ENCODE results near the gene EFCAB12. TPM values are rescaled to one million over a fixed set of nuclear protein-coding genes. Genes with fewer than 3 reads are reported as not detected.
A peak's percentile ranks its signal among the peaks of the same experiment; 100 is the strongest.

EFCAB12 gene
- total and polyA plus RNA-seq, 2 of the 8 experiments (the other 6 are each of a cell fraction or from before 2014, with no cell fraction given): 0.60 to 0.99 TPM

- Histone ChIP-seq H3K4me2 (ENCODE audit: insufficient read depth in 1 of 2, low read depth in 2 of 2, low read length in 2 of 2) (peak overlapping the region; percentile 68 to 72), H3K27ac (ENCODE audit: low read depth, low read length) (no peak overlapping the region), H3K23ac (ENCODE audit: insufficient read length) (no peak overlapping the region), H4K8ac (ENCODE audit: extremely low read depth, insufficient read depth, low read length) (no peak overlapping the region), H3K56ac (replicated peaks; ENCODE audit: insufficient read length, low read depth, low read length) (no peak overlapping the region), H3K36me3 (ENCODE audit: control insufficient read depth in 2 of 4, insufficient read depth in 4 of 4, low read length in 3 of 4) (peaks cover 3 to 18% (median 14%) of the 10 kb centered on the region in 4 experiments), H2BK5ac (ENCODE audit: low read depth, low read length) (no peak overlapping the region), H3K4ac (replicated peaks; ENCODE audit: insufficient read length, low read depth, low read length) (no peak overlapping the region), H3K27me3 (replicated peaks in 1 of 4; ENCODE audit: control insufficient read depth in 3 of 4, extremely low read depth in 1 of 4, insufficient read depth in 3 of 4, low read length in 3 of 4) (no peaks in the 10 kb centered on the region), H3K79me1 (ENCODE audit: low read depth, low read length) (peaks cover 2% of the 10 kb centered on the region; the same call in 1 of the 2 replicates), H3K4me3 (ENCODE audit: extremely low read depth in 1 of 4, insufficient read depth in 2 of 4, low read depth in 3 of 4, low read length in 4 of 4) (peak overlapping the region; percentile 76 to 95 (median 86); a peak in 6 of 8 replicates), H3K23me2 (ENCODE audit: low read depth, low read length) (peaks cover 1% of the 10 kb centered on the region; the same call in 1 of the 2 replicates), H2BK120ac (replicated peaks; ENCODE audit: low read depth, low read length) (no peak overlapping the region), H3K4me1 (replicated peaks in 1 of 4; ENCODE audit: control insufficient read depth in 3 of 4, insufficient read depth in 4 of 4, low read length in 3 of 4) (peaks cover 0 to 8% (median 4%) of the 10 kb centered on the region in 4 experiments; a peak in 5 of 7 replicates), H3K18ac (ENCODE audit: extremely low read depth, low read length) (no peak overlapping the region), H3K9ac (replicated peaks in 1 of 4; ENCODE audit: extremely low read depth in 1 of 4, low read depth in 3 of 4, low read length in 3 of 4) (peak overlapping the region in 1 of 4 experiments; percentile 72; a peak in 2 of 7 replicates), H3K9me3 (ENCODE audit: insufficient read depth in 2 of 2, low read depth in 1 of 2, low read length in 1 of 2) (no peaks in the 10 kb centered on the region), H2BK15ac (ENCODE audit: low read length) (no peak overlapping the region; the same call in 1 of the 2 replicates), H2AFZ (ENCODE audit: low read length) (no peak overlapping the region), H2BK12ac (ENCODE audit: low read depth, low read length) (no peak overlapping the region), H3K14ac (ENCODE audit: insufficient read length) (no peak overlapping the region), H3K79me2 (ENCODE audit: control insufficient read depth in 1 of 2, insufficient read depth in 2 of 2, low read length in 2 of 2) (peaks cover 0 to 35% of the 10 kb centered on the region in 2 experiments; a peak in 3 of 4 replicates), H4K91ac (replicated peaks; ENCODE audit: insufficient read length, low read length) (peak overlapping the region; percentile 39), H2AK5ac (ENCODE audit: low read depth, low read length) (no peak overlapping the region), H2BK20ac (ENCODE audit: low read length) (no peak overlapping the region), H4K20me1 (replicated peaks in 1 of 2; ENCODE audit: control insufficient read depth in 1 of 2, insufficient read depth in 2 of 2, low read length in 2 of 2) (no peaks in the 10 kb centered on the region), H4K5ac (ENCODE audit: insufficient read length, low read depth, low read length) (no peak overlapping the region)
- ChIA-PET CTCF (ENCODE audit: partially characterized antibody) (interaction anchor here (0.9 to 1.7 kb wide), 5 partner anchors 8 to 88 kb away, joined by 3 to 4 read pairs (median 3); no protein-coding TSS in a partner anchor), POLR2A (ENCODE audit: partially characterized antibody) (interaction anchor here (1.0 to 4.1 kb wide), 3 partner anchors 12 to 128 kb away, joined by 3 to 61 read pairs (median 11); partner anchors contain the start of gene EFCAB12)
- TF ChIP-seq TEAD4 (IDR thresholded peaks at IDR 0.05; ENCODE audit: low read depth, low read length): no peak
- no peak for TF ChIP-seq SP2 (IDR thresholded peaks at IDR 0.05; ENCODE audit: low read length)
- 0 out of 2 replicates have a peak, but pooled peaks have one; percentile 29 for TF ChIP-seq KDM1A (IDR thresholded peaks at IDR 0.05; ENCODE audit: borderline replicate concordance, low read length)
- TF ChIP-seq GTF2F1 (IDR thresholded peaks at IDR 0.05; ENCODE audit: borderline replicate concordance, low read depth, low read length): no peak
- TF ChIP-seq SUZ12 (IDR thresholded peaks at IDR 0.05; ENCODE audit: low read length): no peak
- WGBS, 2 experiments (ENCODE audit: extremely low coverage in 1 of 2, insufficient coverage in 1 of 2, insufficient read length in 1 of 2, insufficient replicate concordance in 2 of 2, low coverage in 1 of 2, low lambda C conversion rate in 2 of 2, missing lambda C conversion rate in 1 of 2): 72% methylated on average over 9 of the region's 9 CpGs; no CpG with 5 or more reads in 1 of the 2 experiments
- FAIRE-seq (no peak), DNase-seq (ENCODE audit: low read depth in 1 of 2, low spot score in 2 of 2) (no peak)
Observed at GRCh38 chr3:129441215-129441614, 12.8 kb upstream of the EFCAB12 start.

Data from H1 (cell line).